Left kidney (tissue), 2 donors: ENCODE data around the gene GOLGA8J. TPM values are rescaled to one million over a fixed set of nuclear protein-coding genes. Genes with fewer than 3 reads are reported as not detected.
"Not testable (repeated sequence)": the region's sequence is repeated elsewhere in the genome, so short reads cannot be mapped to it uniquely, and the experiment has no call there.

Experiments
- DNase-seq: peaks from one replicate; pipeline ENCODE4 v3.0.0-alpha.2; 2013
- polyA plus RNA-seq: library from polyadenylated mRNA; unstranded; fragments of 120-200 nt; gene quantifications from one replicate; pipeline ENCODE4 v1.2.1, GENCODE V29; 2013; ENCODE audit not compliant: insufficient read length

GOLGA8J gene
- polyA plus RNA-seq, 1 donor, result 2.9 TPM

DNA sequence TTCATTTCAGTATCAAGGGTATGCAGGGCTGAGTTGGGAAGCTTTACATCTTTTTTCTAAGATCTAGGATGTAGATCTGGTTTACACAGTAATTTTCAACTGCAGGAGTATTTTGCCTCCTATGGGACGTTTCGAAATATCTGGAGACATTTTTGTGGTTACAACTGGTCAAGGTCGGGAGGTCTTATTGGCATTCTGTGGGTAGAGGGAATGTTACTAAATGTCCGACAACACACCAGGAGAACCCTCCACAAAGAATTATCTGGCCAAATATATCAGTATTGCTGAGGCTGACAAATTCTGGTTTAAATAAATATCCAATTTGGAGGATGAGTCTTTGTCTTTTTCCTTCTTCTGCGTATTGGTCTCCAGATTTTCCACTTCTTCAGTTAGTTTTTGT lies 1.9 kb upstream of the GOLGA8J start:
- DNase-seq, result not testable (repeated sequence)

GRCh38 chr15:30097827-30098226 lies 15.1 kb downstream of the GOLGA8J start:
- not testable (repeated sequence) for DNase-seq

GRCh38 chr15:30102890-30103289 lies 20.1 kb downstream of the GOLGA8J start:
- not testable (repeated sequence) for DNase-seq

- not testable (repeated sequence) for DNase-seq
Observed at GRCh38 chr15:30103941-30104507, 21.3 kb downstream of the GOLGA8J start.

DNA sequence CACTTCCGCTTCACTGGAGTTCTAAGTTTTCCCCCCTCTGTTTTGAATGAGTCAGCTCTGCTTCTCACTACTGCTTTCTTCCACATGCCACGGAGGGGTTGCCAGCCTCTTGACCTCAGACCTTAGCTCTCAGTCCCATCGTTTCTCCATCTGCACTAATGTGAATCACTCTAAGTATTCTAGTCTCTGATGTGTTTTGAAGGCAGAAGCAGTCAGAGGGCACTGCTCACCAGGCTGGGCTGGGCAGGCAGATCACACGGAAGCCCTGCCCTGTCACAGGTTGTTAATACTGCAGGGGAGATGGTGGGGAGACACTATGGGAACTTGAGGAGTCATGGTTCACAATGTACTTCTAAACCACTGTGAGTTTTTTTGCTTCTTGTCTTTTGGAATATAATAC lies 27.8 kb downstream of the GOLGA8J start:
- DNase-seq, result not testable (repeated sequence)

DNA sequence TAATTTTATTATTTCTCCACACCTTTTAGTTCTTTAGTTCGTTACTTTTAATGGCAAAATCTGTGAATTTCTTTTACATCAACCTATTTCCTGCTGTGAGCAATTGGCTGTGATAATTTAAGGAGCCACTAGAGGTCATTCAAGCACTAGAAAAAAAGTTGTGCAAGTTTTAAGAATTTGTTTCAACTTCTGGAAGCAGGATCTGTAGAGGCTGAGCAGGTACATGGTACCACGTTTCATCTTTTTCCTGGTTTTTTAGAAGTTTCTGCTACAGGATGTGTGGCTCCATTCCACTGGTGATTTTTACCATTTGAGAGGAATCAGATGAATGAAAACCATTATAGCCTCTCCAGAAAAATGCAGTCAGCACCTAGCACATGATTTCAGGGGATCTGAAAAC lies 47.3 kb downstream of the GOLGA8J start:
- DNase-seq, result not testable (repeated sequence)

DNA sequence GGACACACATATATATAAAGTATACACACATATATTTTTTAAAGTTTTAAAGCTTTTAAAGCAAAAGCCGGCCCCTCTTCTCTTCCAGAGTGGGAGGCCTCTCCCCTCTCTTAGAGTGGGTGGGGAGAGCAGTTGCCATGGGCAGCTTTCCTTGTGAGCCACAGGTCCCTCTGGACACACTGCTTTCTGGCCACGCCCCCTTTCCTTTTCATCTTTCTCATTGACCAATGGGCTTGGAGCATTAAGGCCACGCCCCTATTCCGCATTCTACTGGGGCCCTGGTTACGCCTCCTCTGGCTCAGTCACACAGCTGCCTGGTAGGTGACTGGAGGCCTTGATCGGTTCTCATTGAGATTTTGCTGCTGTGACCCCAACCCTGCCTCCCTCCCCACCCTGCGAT lies 52.0 kb downstream of the GOLGA8J start, which contains the start of gene GOLGA8T:
Gene GOLGA8T, plus strand, starts transcription at position 301 of the 400 bp plus-strand sequence. Its CDS starts 98 bp downstream, at position 399.
- DNase-seq, result not testable (repeated sequence)

Other genes with a start within 250 kb of the GOLGA8J start
- 0.35 TPM for gene GOLGA8T, start 52.1 kb downstream of the GOLGA8J start, polyA plus RNA-seq